Karpas-422 (cell line): ENCODE results near the gene STOX2. TPM values are rescaled to one million over a fixed set of nuclear protein-coding genes. Genes with fewer than 3 reads are reported as not detected.

ENCODE experiments used
- DNase-seq: peaks from one replicate; pipeline ENCODE4 v3.0.0-alpha.2; 2015
- H2AFZ ChIP-seq: fragments of 200-600 bp; sonication (generic); 2 replicates; pipeline ENCODE4 v1.6.1; 2014; ENCODE audit warnings: antibody characterized with exemption, low read length, mixed read lengths
- H3K27ac ChIP-seq: fragments of 200-600 bp; sonication (generic); 2 replicates; pipeline ENCODE4 v1.5.1; 2014; ENCODE audit warnings: mild to moderate bottlenecking, low read length, moderate library complexity
- H3K27me3 ChIP-seq: fragments of 200-600 bp; sonication (generic); 2 replicates; pipeline ENCODE4 v1.6.1; 2014; ENCODE audit warnings: low read length, mixed read lengths
- H3K36me3 ChIP-seq: fragments of 200-600 bp; sonication (generic); 2 replicates; pipeline ENCODE4 v1.6.1; 2014; ENCODE audit warnings: low read length, mixed read lengths; ENCODE audit not compliant: insufficient read depth
- H3K4me1 ChIP-seq: fragments of 200-600 bp; sonication (generic); 2 replicates; pipeline ENCODE4 v1.6.1; 2014; ENCODE audit warnings: mild to moderate bottlenecking, low read length, mixed read lengths
- H3K4me2 ChIP-seq: fragments of 200-600 bp; sonication (generic); 2 replicates; pipeline ENCODE4 v1.6.1; 2014; ENCODE audit warnings: low read length, low read depth, mild to moderate bottlenecking; ENCODE audit not compliant: poor library complexity, severe bottlenecking
- H3K4me3 ChIP-seq: fragments of 200-600 bp; sonication (generic); 2 replicates; pipeline ENCODE4 v1.5.1; 2014; ENCODE audit warnings: mild to moderate bottlenecking, antibody characterized with exemption, low read length, mixed read lengths
- H3K79me2 ChIP-seq: fragments of 200-600 bp; sonication (generic); 2 replicates; pipeline ENCODE4 v1.6.1; 2014; ENCODE audit warnings: mild to moderate bottlenecking, low read length, mixed read lengths
- H3K9ac ChIP-seq: fragments of 200-600 bp; sonication (generic); 2 replicates; pipeline ENCODE4 v1.6.0; 2014; ENCODE audit warnings: low read length
- H3K9me2 ChIP-seq: fragments of 200-600 bp; sonication (generic), shearing (Covaris generic); replicated peaks from 2 replicates; pipeline ENCODE4 v1.6.0; 2014; ENCODE audit warnings: mild to moderate bottlenecking, low read length, moderate library complexity; ENCODE audit not compliant: insufficient read depth
- H3K9me3 ChIP-seq: fragments of 300-700, 200-600 bp; sonication (generic); 2 replicates; pipeline ENCODE4 v1.6.1; 2014; ENCODE audit warnings: low read length, mixed read lengths
- H4K20me1 ChIP-seq: fragments of 200-600 bp; sonication (generic); 2 replicates; pipeline ENCODE4 v1.6.1; 2014; ENCODE audit warnings: mild to moderate bottlenecking, antibody characterized with exemption, low read length, low read depth; ENCODE audit not compliant: insufficient read depth
- total RNA-seq: library from RNA; depleted of rRNA; stranded (reverse); fragments of >200 nt; shearing (Covaris generic); gene quantifications from 2 replicates; pipeline ENCODE4 v1.2.3, GENCODE V29; 2014; ENCODE audit warnings: low replicate concordance

The STOX2 gene
- total RNA-seq, 1 experiment from 2014 or later: not detected

DNA sequence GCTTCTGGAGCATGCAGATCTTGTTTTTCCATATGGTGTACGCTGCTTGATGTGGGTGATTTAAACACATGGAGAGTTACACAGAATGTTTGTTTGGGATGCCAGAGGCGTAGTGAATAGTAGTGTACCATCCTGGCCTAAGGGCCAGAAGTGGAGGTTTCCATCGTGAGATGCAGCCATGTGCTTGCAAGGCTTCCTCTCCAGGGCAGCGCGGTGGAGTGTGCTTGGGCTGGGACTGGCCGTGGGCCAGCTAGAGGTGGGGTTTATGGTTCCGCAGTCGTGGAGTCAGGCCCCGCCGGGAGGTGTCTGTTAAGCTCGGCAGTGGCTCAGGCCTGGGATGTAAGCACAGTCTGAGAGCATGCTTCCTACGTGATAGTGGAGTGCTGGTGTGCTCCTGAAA is 14.0 kb downstream of the STOX2 start:
- no peak for DNase-seq
- no peaks in the 10 kb centered on the region for H3K9me3 ChIP-seq
- no peaks in the 10 kb centered on the region for H3K79me2 ChIP-seq
- no peak overlapping the region for H3K4me3 ChIP-seq
- no peaks in the 10 kb centered on the region for H3K27me3 ChIP-seq
- H3K27ac ChIP-seq: no peak overlapping the region
- no peaks in the 10 kb centered on the region for H4K20me1 ChIP-seq
- H3K36me3 ChIP-seq: no peaks in the 10 kb centered on the region
- no peaks in the 10 kb centered on the region for H3K9me2 ChIP-seq
- peaks cover 32% of the 10 kb centered on the region for H3K4me1 ChIP-seq
- no peak overlapping the region for H3K4me2 ChIP-seq
- no peak overlapping the region for H3K9ac ChIP-seq
- no peak overlapping the region for H2AFZ ChIP-seq

DNA sequence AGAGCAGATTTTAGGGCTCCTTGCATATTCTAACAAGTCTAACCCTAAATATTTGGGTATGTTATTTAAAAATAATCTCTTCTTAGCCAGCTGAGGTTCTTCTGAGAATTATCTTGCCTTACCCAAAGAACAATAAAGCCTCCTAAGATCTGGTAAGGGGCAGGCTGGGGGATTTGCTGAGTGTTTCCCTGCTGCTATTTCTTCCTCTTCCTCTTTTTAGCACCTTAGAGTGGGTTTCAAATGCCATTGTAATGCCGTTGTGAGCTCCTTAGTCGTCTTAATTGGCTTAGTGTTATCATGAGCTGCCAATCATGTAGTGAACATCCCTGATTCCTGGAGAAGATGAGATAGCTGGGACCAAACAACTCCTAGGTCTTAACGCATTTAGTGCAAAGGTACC is 15.4 kb downstream of the STOX2 start:
- Histone ChIP-seq H3K9ac (no peak overlapping the region), H3K27me3 (no peaks in the 10 kb centered on the region), H3K4me2 (peak overlapping the region; percentile 38), H3K9me3 (no peaks in the 10 kb centered on the region), H4K20me1 (no peaks in the 10 kb centered on the region), H3K79me2 (no peaks in the 10 kb centered on the region), H3K27ac (no peak overlapping the region), H3K9me2 (no peaks in the 10 kb centered on the region), H3K4me3 (no peak overlapping the region), H2AFZ (no peak overlapping the region), H3K36me3 (no peaks in the 10 kb centered on the region), H3K4me1 (peaks cover 32% of the 10 kb centered on the region)
- DNase-seq: peak; percentile 50

- no peak overlapping the region for H3K4me3 ChIP-seq
- peak overlapping the region; percentile 19 for H3K4me2 ChIP-seq
- H3K9ac ChIP-seq: no peak overlapping the region
- no peaks in the 10 kb centered on the region for H3K9me3 ChIP-seq
- no peaks in the 10 kb centered on the region for H3K36me3 ChIP-seq
- H3K9me2 ChIP-seq: no peaks in the 10 kb centered on the region
- no peak for DNase-seq
- H3K27ac ChIP-seq: no peak overlapping the region
- no peaks in the 10 kb centered on the region for H3K27me3 ChIP-seq
- peaks cover 32% of the 10 kb centered on the region for H3K4me1 ChIP-seq
- no peaks in the 10 kb centered on the region for H3K79me2 ChIP-seq
- no peaks in the 10 kb centered on the region for H4K20me1 ChIP-seq
- no peak overlapping the region for H2AFZ ChIP-seq
These were observed 16.2 kb downstream of the STOX2 start for GRCh38 chr4:183921335-183921734.

- Histone ChIP-seq H3K79me2 (no peaks in the 10 kb centered on the region), H3K9me2 (no peaks in the 10 kb centered on the region), H3K4me2 (no peak overlapping the region), H4K20me1 (no peaks in the 10 kb centered on the region), H3K36me3 (no peaks in the 10 kb centered on the region), H3K4me3 (no peak overlapping the region), H3K9me3 (no peaks in the 10 kb centered on the region), H3K27me3 (no peaks in the 10 kb centered on the region), H2AFZ (no peak overlapping the region), H3K27ac (no peak overlapping the region), H3K4me1 (peaks cover 32% of the 10 kb centered on the region), H3K9ac (no peak overlapping the region)
- DNase-seq: no peak
These were observed 19.4 kb downstream of the STOX2 start for GRCh38 chr4:183924362-183925044.

GRCh38 chr4:183926950-183927349 is 21.8 kb downstream of the STOX2 start:
- Histone ChIP-seq H2AFZ (no peak overlapping the region), H3K4me3 (no peak overlapping the region), H3K27me3 (no peaks in the 10 kb centered on the region), H3K36me3 (no peaks in the 10 kb centered on the region), H3K9ac (no peak overlapping the region), H3K9me2 (no peaks in the 10 kb centered on the region), H4K20me1 (no peaks in the 10 kb centered on the region), H3K27ac (no peak overlapping the region), H3K79me2 (no peaks in the 10 kb centered on the region), H3K4me1 (peaks cover 14% of the 10 kb centered on the region), H3K9me3 (no peaks in the 10 kb centered on the region), H3K4me2 (no peak overlapping the region)
- DNase-seq: no peak

GRCh38 chr4:183932576-183932975 is 27.5 kb downstream of the STOX2 start:
- Histone ChIP-seq H3K9me3 (no peaks in the 10 kb centered on the region), H4K20me1 (no peaks in the 10 kb centered on the region), H3K4me1 (no peaks in the 10 kb centered on the region), H3K27me3 (no peaks in the 10 kb centered on the region), H3K9me2 (no peaks in the 10 kb centered on the region), H3K79me2 (no peaks in the 10 kb centered on the region), H3K36me3 (no peaks in the 10 kb centered on the region), H3K27ac (no peak overlapping the region), H3K9ac (no peak overlapping the region), H2AFZ (no peak overlapping the region), H3K4me3 (no peak overlapping the region), H3K4me2 (no peak overlapping the region)
- no peak for DNase-seq

DNA sequence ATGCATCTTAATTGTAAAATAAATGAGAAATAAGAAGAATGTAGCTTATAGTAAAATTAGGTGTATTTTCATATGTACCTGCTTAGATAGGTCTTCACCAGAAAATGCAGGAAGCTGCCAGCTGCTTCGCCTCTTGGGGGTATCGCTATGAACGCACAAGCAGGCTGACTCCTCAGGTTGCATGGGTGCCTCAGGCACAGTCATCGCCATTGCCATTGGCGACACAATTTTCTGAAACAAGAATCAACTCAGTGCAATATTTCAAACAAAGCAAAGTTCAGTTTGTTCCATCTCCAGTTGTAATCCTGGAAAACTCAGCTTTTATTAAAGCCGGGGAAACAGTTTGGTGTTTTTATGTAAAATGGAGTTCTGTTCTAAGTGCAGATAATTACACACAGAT is 29.7 kb downstream of the STOX2 start:
- no peak overlapping the region for H3K9ac ChIP-seq
- H3K27ac ChIP-seq: no peak overlapping the region
- no peak overlapping the region for H2AFZ ChIP-seq
- H3K79me2 ChIP-seq: no peaks in the 10 kb centered on the region
- H3K4me1 ChIP-seq: no peaks in the 10 kb centered on the region
- no peak overlapping the region for H3K4me2 ChIP-seq
- H4K20me1 ChIP-seq: no peaks in the 10 kb centered on the region
- no peak for DNase-seq
- H3K9me2 ChIP-seq: no peaks in the 10 kb centered on the region
- H3K27me3 ChIP-seq: no peaks in the 10 kb centered on the region
- no peak overlapping the region for H3K4me3 ChIP-seq
- H3K9me3 ChIP-seq: no peaks in the 10 kb centered on the region
- H3K36me3 ChIP-seq: no peaks in the 10 kb centered on the region

GRCh38 chr4:183935355-183936005 is 30.4 kb downstream of the STOX2 start:
- no peaks in the 10 kb centered on the region for H4K20me1 ChIP-seq
- H3K4me1 ChIP-seq: no peaks in the 10 kb centered on the region

More at GRCh38 chr4:183935355-183936005, 30.4 kb downstream of the STOX2 start:
- Histone ChIP-seq H3K9me3 (no peaks in the 10 kb centered on the region), H3K4me2 (no peak overlapping the region), H3K9me2 (no peaks in the 10 kb centered on the region), H3K79me2 (no peaks in the 10 kb centered on the region), H3K27me3 (no peaks in the 10 kb centered on the region), H3K36me3 (no peaks in the 10 kb centered on the region), H3K27ac (no peak overlapping the region), H2AFZ (no peak overlapping the region), H3K9ac (no peak overlapping the region), H3K4me3 (no peak overlapping the region)
- DNase-seq: no peak
